Neural cell (in vitro differentiated cells): ENCODE measurements around the gene CAT. TPM values are rescaled to one million over a fixed set of nuclear protein-coding genes. Genes with fewer than 3 reads are reported as not detected.
"Not testable (repeated sequence)": the region's sequence is repeated elsewhere in the genome, so short reads cannot be mapped to it uniquely, and the experiment has no call there.

Experiments used
- H2AFZ ChIP-seq: fragments of 200-600, 300-800 bp; sonication (generic), shearing (Covaris generic); 2 replicates; pipeline ENCODE4 v1.6.0; 2014; ENCODE audit warnings: low read depth, mild to moderate bottlenecking, antibody characterized with exemption, low read length, moderate library complexity
- H3F3A ChIP-seq: fragments of 200-600 bp; shearing (Covaris generic); 2 replicates; pipeline ENCODE4 v1.6.1; 2016; ENCODE audit warnings: mild to moderate bottlenecking, moderate library complexity, mixed read lengths, antibody characterized with exemption, low read length; ENCODE audit not compliant: insufficient read depth, poor library complexity, severe bottlenecking
- H3K27ac ChIP-seq: fragments of 200-600, 300-800 bp; sonication (generic), shearing (Covaris generic); 2 replicates; pipeline ENCODE4 v1.5.1; 2014; ENCODE audit warnings: mild to moderate bottlenecking, low read length, moderate library complexity
- H3K27me3 ChIP-seq: fragments of 300-800, 200-600 bp; sonication (generic), shearing (Covaris generic); 2 replicates; pipeline ENCODE4 v1.6.0; 2014; ENCODE audit warnings: mild to moderate bottlenecking, low read depth, low read length, moderate library complexity; ENCODE audit not compliant: insufficient read depth
- H3K36me3 ChIP-seq: fragments of 300-800, 200-600 bp; sonication (generic), shearing (Covaris generic); 2 replicates; pipeline ENCODE4 v1.5.1; 2014; ENCODE audit warnings: mild to moderate bottlenecking, antibody characterized with exemption, low read length, moderate library complexity; ENCODE audit not compliant: insufficient read depth
- H3K4me2 ChIP-seq: fragments of 300-800, 200-600 bp; sonication (generic), shearing (Covaris generic); 2 replicates; pipeline ENCODE4 v1.6.0; 2014; ENCODE audit warnings: mild to moderate bottlenecking, low read length
- H3K4me3 ChIP-seq: fragments of 300-800, 200-600 bp; sonication (generic), shearing (Covaris generic); 2 replicates; pipeline ENCODE4 v1.5.1; 2014; ENCODE audit warnings: mild to moderate bottlenecking, low read length, moderate library complexity
- H3K79me2 ChIP-seq: fragments of 200-600 bp; shearing (Covaris generic); replicated peaks from 2 replicates; pipeline ENCODE4 v1.6.0; 2014; ENCODE audit warnings: mild to moderate bottlenecking, low read length, moderate library complexity; ENCODE audit not compliant: insufficient read depth
- H3K9ac ChIP-seq: fragments of 300-800, 200-600 bp; sonication (generic), shearing (Covaris generic); 2 replicates; pipeline ENCODE4 v1.6.1; 2016; ENCODE audit warnings: mild to moderate bottlenecking, low read length, mixed read lengths
- H3K9me2 ChIP-seq: fragments of 200-600 bp; shearing (Covaris generic); 2 replicates; pipeline ENCODE4 v1.6.1; 2016; ENCODE audit warnings: mild to moderate bottlenecking, low read length, mixed read lengths; ENCODE audit not compliant: insufficient read depth
- H3K9me3 ChIP-seq: fragments of 200-600, 300-800 bp; sonication (generic), shearing (Covaris generic); 2 replicates; pipeline ENCODE4 v1.6.1; 2016; ENCODE audit warnings: mild to moderate bottlenecking, mixed run types, low read length, moderate library complexity, mixed read lengths
- H4K20me1 ChIP-seq: fragments of 200-600 bp; shearing (Covaris generic); 2 replicates; pipeline ENCODE4 v1.6.1; 2016; ENCODE audit warnings: mild to moderate bottlenecking, mixed run types; ENCODE audit not compliant: insufficient read depth
- EP300 ChIP-seq: fragments of 450-650 bp; conservative IDR thresholded peaks from 2 replicates; pipeline ENCODE4 v1.6.1; 2014; ENCODE audit warnings: antibody characterized with exemption, mild to moderate bottlenecking, moderate library complexity; ENCODE audit not compliant: poor library complexity, severe bottlenecking
- EZH2 ChIP-seq: fragments of 200-600, 300-800 bp; shearing (Covaris generic), sonication (generic); IDR thresholded peaks from 2 replicates; pipeline ENCODE4 v1.6.1; 2014; ENCODE audit warnings: antibody characterized with exemption, low read length, borderline replicate concordance, mild to moderate bottlenecking; ENCODE audit not compliant: insufficient read depth, poor library complexity, severe bottlenecking
- MXI1 ChIP-seq: fragments of 450-650 bp; conservative IDR thresholded peaks from 2 replicates; pipeline ENCODE4 v1.6.1; 2014; ENCODE audit warnings: antibody characterized with exemption, mild to moderate bottlenecking; ENCODE audit not compliant: poor library complexity, severe bottlenecking
- POLR2AphosphoS5 ChIP-seq: IDR thresholded peaks from 2 replicates; pipeline ENCODE4 v1.6.1; 2012
- RAD21 ChIP-seq: fragments of 450-650 bp; conservative IDR thresholded peaks from 2 replicates; pipeline ENCODE4 v1.6.1; 2014; ENCODE audit warnings: antibody characterized with exemption, mild to moderate bottlenecking, moderate library complexity
- SMC3 ChIP-seq: fragments of 450-650 bp; conservative IDR thresholded peaks from 2 replicates; pipeline ENCODE4 v1.6.1; 2014; ENCODE audit warnings: antibody characterized with exemption, mild to moderate bottlenecking, moderate library complexity; ENCODE audit not compliant: poor library complexity
- TAF1 ChIP-seq: IDR thresholded peaks from 2 replicates; pipeline ENCODE4 v1.6.1; 2012; ENCODE audit warnings: low read depth
- polyA plus RNA-seq: library from polyadenylated mRNA; depleted of rRNA; stranded (reverse); fragments of >200 nt; gene quantifications from 2 replicates; pipeline ENCODE4 v1.2.3, GENCODE V29; 2014
- TF ChIP-seq, protein P1 (sequence below): fragments of 450-650 bp; IDR thresholded peaks from 2 replicates; pipeline ENCODE4 v1.5.1; 2014; ENCODE audit warnings: antibody characterized with exemption, mild to moderate bottlenecking, moderate library complexity; ENCODE audit not compliant: poor library complexity, severe bottlenecking
- TF ChIP-seq, protein P2 (sequence below): IDR thresholded peaks from 2 replicates; pipeline ENCODE4 v1.6.1; 2012; ENCODE audit warnings: borderline replicate concordance

CAT gene
- polyA plus RNA-seq, 1 donor from 2014 or later = 40.1 TPM

DNA sequence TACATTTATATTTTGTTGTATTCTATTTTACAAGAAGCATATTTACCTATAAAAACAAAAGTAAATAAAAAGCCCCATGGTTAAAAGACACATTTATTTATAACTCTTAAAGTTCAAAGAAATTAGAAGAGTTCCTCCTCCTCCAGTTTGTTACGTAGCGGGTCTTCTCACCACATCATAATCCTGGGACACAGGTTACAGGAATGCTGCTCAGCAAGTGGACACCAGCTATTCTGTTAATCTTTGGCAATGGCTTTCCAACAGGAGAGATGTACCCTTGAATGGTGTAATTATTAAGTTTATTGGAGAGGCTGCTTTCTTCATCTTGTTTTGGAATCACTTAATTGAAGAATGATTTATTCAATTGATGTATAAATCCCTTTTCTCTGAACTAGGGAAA lies 19.6 kb upstream of the CAT start:
- H3K4me2 ChIP-seq = no peak overlapping the region
- no peaks in the 10 kb centered on the region for H3K36me3 ChIP-seq
- H3K27ac ChIP-seq = no peak overlapping the region
- H4K20me1 ChIP-seq = no peaks in the 10 kb centered on the region
- no peak overlapping the region for H3K4me3 ChIP-seq
- no peaks in the 10 kb centered on the region for H3K9me3 ChIP-seq
- no peak overlapping the region for H3K9ac ChIP-seq
- no peaks in the 10 kb centered on the region for H3K79me2 ChIP-seq
- H3F3A ChIP-seq = no peaks in the 10 kb centered on the region
- H3K9me2 ChIP-seq = no peaks in the 10 kb centered on the region
- H3K27me3 ChIP-seq = no peaks in the 10 kb centered on the region
- no peak for TF ChIP-seq EP300
- TF ChIP-seq, protein P1, sequence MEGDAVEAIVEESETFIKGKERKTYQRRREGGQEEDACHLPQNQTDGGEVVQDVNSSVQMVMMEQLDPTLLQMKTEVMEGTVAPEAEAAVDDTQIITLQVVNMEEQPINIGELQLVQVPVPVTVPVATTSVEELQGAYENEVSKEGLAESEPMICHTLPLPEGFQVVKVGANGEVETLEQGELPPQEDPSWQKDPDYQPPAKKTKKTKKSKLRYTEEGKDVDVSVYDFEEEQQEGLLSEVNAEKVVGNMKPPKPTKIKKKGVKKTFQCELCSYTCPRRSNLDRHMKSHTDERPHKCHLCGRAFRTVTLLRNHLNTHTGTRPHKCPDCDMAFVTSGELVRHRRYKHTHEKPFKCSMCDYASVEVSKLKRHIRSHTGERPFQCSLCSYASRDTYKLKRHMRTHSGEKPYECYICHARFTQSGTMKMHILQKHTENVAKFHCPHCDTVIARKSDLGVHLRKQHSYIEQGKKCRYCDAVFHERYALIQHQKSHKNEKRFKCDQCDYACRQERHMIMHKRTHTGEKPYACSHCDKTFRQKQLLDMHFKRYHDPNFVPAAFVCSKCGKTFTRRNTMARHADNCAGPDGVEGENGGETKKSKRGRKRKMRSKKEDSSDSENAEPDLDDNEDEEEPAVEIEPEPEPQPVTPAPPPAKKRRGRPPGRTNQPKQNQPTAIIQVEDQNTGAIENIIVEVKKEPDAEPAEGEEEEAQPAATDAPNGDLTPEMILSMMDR = no peak
- no peak for TF ChIP-seq SMC3
- no peak for TF ChIP-seq RAD21
- TF ChIP-seq TAF1 = no peak
- TF ChIP-seq POLR2AphosphoS5 = no peak
- no peak for TF ChIP-seq MXI1
- no peak for TF ChIP-seq EZH2
- TF ChIP-seq, protein P2, sequence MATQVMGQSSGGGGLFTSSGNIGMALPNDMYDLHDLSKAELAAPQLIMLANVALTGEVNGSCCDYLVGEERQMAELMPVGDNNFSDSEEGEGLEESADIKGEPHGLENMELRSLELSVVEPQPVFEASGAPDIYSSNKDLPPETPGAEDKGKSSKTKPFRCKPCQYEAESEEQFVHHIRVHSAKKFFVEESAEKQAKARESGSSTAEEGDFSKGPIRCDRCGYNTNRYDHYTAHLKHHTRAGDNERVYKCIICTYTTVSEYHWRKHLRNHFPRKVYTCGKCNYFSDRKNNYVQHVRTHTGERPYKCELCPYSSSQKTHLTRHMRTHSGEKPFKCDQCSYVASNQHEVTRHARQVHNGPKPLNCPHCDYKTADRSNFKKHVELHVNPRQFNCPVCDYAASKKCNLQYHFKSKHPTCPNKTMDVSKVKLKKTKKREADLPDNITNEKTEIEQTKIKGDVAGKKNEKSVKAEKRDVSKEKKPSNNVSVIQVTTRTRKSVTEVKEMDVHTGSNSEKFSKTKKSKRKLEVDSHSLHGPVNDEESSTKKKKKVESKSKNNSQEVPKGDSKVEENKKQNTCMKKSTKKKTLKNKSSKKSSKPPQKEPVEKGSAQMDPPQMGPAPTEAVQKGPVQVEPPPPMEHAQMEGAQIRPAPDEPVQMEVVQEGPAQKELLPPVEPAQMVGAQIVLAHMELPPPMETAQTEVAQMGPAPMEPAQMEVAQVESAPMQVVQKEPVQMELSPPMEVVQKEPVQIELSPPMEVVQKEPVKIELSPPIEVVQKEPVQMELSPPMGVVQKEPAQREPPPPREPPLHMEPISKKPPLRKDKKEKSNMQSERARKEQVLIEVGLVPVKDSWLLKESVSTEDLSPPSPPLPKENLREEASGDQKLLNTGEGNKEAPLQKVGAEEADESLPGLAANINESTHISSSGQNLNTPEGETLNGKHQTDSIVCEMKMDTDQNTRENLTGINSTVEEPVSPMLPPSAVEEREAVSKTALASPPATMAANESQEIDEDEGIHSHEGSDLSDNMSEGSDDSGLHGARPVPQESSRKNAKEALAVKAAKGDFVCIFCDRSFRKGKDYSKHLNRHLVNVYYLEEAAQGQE = no peak
- no peak overlapping the region for H2AFZ ChIP-seq

DNA sequence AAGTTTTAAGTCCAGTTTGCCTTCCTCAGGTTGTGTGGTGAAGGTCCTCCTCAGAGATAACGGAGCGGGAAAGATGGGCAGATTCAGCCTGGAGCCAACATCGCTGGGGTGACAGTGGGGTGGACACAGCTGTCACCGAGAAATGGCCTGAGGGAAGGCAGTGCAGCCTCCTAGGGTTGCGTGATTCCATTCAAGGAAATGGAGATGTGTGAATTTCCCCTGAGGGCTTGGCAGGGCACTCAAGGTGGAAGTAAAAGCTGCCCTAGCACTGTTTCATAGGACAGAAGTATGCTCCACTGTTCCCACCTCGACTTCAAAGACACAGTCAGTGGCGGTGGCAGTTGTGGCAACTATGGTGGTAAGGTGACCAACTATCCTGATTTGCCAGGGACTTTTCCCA lies 15.4 kb upstream of the CAT start:
- H4K20me1 ChIP-seq = no peaks in the 10 kb centered on the region
- no peak overlapping the region for H3K4me2 ChIP-seq
- H3K4me3 ChIP-seq = no peak overlapping the region
- H3K27me3 ChIP-seq = no peaks in the 10 kb centered on the region
- H3K9ac ChIP-seq = no peak overlapping the region
- no peak overlapping the region for H2AFZ ChIP-seq
- no peaks in the 10 kb centered on the region for H3K36me3 ChIP-seq
- no peaks in the 10 kb centered on the region for H3K79me2 ChIP-seq
- no peaks in the 10 kb centered on the region for H3F3A ChIP-seq
- H3K9me3 ChIP-seq = no peaks in the 10 kb centered on the region
- H3K27ac ChIP-seq = no peak overlapping the region
- no peaks in the 10 kb centered on the region for H3K9me2 ChIP-seq
- TF ChIP-seq SMC3 (no peak), RAD21 (no peak), MXI1 (no peak), TAF1 (no peak), EP300 (no peak), EZH2 (no peak), POLR2AphosphoS5 (no peak)
- TF ChIP-seq, protein P1 = no peak
- TF ChIP-seq, protein P2 = no peak

DNA sequence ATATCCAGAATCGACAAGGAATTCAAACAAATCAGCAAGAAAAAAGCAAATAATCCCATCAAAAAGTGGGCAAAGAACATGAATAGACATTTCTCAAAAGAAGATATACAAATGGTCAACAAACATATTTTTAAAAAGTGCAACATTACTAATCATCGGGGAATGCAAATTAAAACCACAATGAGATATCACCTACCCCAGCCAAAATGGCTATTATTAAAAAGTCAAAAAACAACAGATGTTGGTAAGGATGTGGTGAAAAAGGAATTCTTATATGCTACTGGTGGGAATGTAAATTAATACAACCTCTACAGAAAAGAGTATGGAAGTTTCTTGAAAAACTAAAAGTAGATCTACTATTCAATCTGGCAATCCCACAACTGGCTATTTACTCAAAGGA lies 13.9 kb upstream of the CAT start:
- H3K27ac ChIP-seq, H3K79me2 ChIP-seq, H3K27me3 ChIP-seq, H4K20me1 ChIP-seq, H3K9me3 ChIP-seq, H3K9ac ChIP-seq, H3K4me2 ChIP-seq, H2AFZ ChIP-seq, H3F3A ChIP-seq, H3K9me2 ChIP-seq, H3K36me3 ChIP-seq, H3K4me3 ChIP-seq: not testable (repeated sequence)
